Heart right ventricle (tissue), 16 donors: ENCODE measurements around the gene C8G. TPM values are rescaled to one million over a fixed set of nuclear protein-coding genes. Genes with fewer than 3 reads are reported as not detected.

Source experiments
- ATAC-seq, 8 donors: fragments of 200-7000 bp; cut with Tn5 transposase; one replicate each; pipeline ENCODE4 v1.9.1; 2020; ENCODE audit warnings: mild to moderate bottlenecking in 8 of 8, moderate library complexity in 8 of 8, moderate number of reproducible peaks in 1 of 8
- DNase-seq, 2 donors: peaks; one replicate each; pipeline ENCODE4 v3.0.0-alpha.2; 2020
- H3K27ac ChIP-seq, 10 donors: fragments of 200-600 bp; sonication (generic) in 2 of 10; one replicate each; pipeline versions ENCODE4 v1.5.0 to v1.8.0; 2020 to 2022; ENCODE audit warnings: mild to moderate bottlenecking in 3 of 10
- H3K27me3 ChIP-seq, 7 donors: fragments of 200-600 bp; one replicate each; pipeline ENCODE4 v1.8.0; 2021 to 2022; ENCODE audit warnings: mild to moderate bottlenecking in 2 of 7
- H3K36me3 ChIP-seq, 9 donors: fragments of 200-600 bp; sonication (generic) in 1 of 9; one replicate each; pipeline versions ENCODE4 v1.5.0 to v1.8.0; 2020 to 2022; ENCODE audit warnings: mild to moderate bottlenecking in 2 of 9
- H3K4me1 ChIP-seq, 9 donors: fragments of 200-600 bp; sonication (generic) in 1 of 9; one replicate each; pipeline versions ENCODE4 v1.5.0 to v1.8.0; 2020 to 2022; ENCODE audit warnings: mild to moderate bottlenecking in 4 of 9
- H3K4me3 ChIP-seq, 10 donors: fragments of 200-600 bp; sonication (generic) in 2 of 10; one replicate each; pipeline versions ENCODE4 v1.5.0 to v1.8.0; 2020 to 2022; ENCODE audit warnings: mild to moderate bottlenecking in 7 of 10, moderate library complexity in 2 of 10
- H3K9me3 ChIP-seq, 11 donors: fragments of 200-600 bp in 10 of 11; sonication (generic) in 2 of 11; one replicate each; pipeline versions ENCODE4 v1.5.0 to v1.8.0; 2013 to 2022; ENCODE audit warnings: mild to moderate bottlenecking in 2 of 11, control low read depth in 1 of 11, moderate library complexity in 1 of 11
- WGBS, 2 donors: extraction: QIAGEN DNeasy Blood & Tissue Kit; methylation state at CpG; one replicate each; pipeline ENCODE4 v1.1.7; 2013; ENCODE audit warnings: inconsistent platforms in 1 of 2; 5-methylcytosine and 5-hydroxymethylcytosine counted together
- intact Hi-C, 10 donors: fragments of 100-400 bp; cut with DNase I; formaldehyde crosslinking; loops; one replicate each; pipeline versions ENCODE4 v1.11.1 to v1.14.2; 2022
- polyA plus RNA-seq, 2 donors: library from polyadenylated mRNA; stranded (reverse); fragments of 200-250 nt; gene quantifications; one replicate each; pipeline ENCODE4 v1.2.3, GENCODE V29; 2013
- total RNA-seq, 10 donors: library from RNA; stranded (reverse); fragmentation: NEBNext Ultra II Directional in 3 of 10; extraction: Animal tissue kit (Norgen Biotek cat#: 25700) in 3 of 10; gene quantifications; one replicate each; pipeline versions ENCODE4 v1.2.1 to v1.2.4, GENCODE V29; 2021 to 2023
- TF ChIP-seq, protein P1 (sequence below), 9 donors: fragments of 200-600 bp; sonication (generic) in 2 of 9; IDR thresholded peaks; one replicate each; pipeline versions ENCODE4 v1.5.0 to v1.8.0; 2021 to 2022; ENCODE audit warnings: antibody characterized with exemption in 9 of 9, mild to moderate bottlenecking in 5 of 9, moderate library complexity in 1 of 9
- donor health status: Arrhythmogenic right ventricular cardiomyopathy.
- donor health status: ischemic (EF 13 %, LVEDD 7.1; RV severe dilation, severe dysfunction).
- donor health status: healthy with polysubstance abuse.
- donor health status: DM: no; HTN: yes; CAD: no.
- donor health status: DM: no; HTN: no; CAD: no.
- donor health status: ischemic (EF 25% LVEDD 6.9; RV normal size, moderate dysfunction).
- donor health status: ischemic (EF 25% LVEDD 5.7; RV mildly dilated, moderate dysfunction).
- donor health status: healthy.
- donor health status: DM: yes; HTN: yes; CAD: no.
- donor health status: Ischemic cardiomyopathy.
- donor health status: ischemic (EF 35%, LVEDD 5.7; RV mildly dilated, moderate dysfunction).
- donor health status: nonischemic (EF 11% LVEDD 7.7; RV severe dilation, severe dysfunction).
- donor health status: DM: yes; HTN: yes; CAD: no.
- donor health status: PGD.
- donor health status: ischemic (EF 29% LVEDD 5.4; RV normal size, mild dysfunction).
- donor health status: nonischemic (EF 23%, LVEDD 6.1; RV moderate dilation, normal function).

C8G gene
- total and polyA plus RNA-seq, 12 donors, result 1.2 to 10.0 (median 2.2) TPM

DNA sequence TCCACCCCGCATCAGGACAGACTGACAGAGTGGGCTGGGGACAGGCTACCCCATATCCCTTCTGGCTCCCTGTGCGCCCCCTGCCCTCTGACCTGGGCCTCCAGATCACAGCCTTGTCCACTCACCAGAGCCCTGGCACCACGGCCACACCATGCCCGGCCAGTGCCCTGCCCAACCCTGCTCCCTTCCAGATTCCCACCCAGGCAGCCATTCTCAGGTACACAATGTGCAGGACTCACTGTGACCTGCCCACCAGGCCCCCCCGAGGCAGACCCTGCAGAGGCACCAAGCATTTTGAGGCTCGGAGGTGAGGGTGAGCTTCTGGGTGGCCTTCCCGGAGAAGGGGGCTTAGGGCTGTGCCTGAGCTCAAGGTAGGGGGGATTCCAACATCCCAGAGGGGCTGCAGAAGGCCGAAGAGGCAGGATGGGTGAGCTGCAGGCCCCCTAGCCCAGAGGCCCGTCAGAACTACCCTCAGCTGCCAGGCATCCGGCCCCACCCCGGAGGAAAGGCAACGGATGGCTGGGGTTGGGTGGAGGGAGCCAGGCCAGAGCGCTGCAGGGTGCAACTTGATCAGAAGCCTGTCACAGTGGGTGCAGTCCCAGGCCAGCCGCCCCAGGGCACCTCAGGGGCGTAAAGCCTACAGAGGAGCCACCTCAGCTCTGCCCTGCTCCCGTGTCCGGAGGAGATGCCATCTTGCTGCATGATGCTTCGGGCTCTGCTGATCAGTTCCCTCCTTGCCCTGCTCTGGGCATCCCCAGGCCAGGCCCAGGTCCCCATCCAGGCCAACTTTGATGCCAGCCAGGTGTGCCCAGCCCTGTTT, 37.4 kb downstream of the C8G start, which contains the start of gene LCNL1:
Gene LCNL1 (plus strand): TSS at position 762 of the 820 bp plus-strand sequence. CDS start 594 bp downstream, outside the sequence.
- peak in 4 of 8 donors; percentile 13 to 36 (median 19) for ATAC-seq
- H3K27ac ChIP-seq, result peak within 1 kb of the TSS; percentile 40 to 93 (median 88)

DNA sequence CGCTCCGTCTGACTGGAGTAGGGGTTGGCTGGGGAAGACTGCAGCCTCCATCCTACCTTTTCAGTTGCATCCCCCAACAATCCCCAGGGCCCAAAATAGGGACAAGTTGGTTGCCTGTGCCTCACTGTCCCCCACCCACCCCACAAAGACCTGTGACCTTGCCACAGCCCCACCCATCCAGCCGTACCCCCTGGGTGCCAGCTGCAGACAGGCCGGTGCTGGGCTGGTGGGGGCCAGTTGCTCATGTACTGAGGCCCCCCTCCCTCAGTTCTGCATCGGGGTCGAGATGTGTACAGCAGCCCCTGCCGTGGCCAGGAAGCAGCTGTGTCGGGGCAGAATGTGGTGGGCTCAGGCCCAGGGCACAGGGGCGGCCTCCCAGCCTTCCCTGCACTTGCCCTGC, 38.1 kb downstream of the C8G start:
- WGBS, 2 donors, result 82 to 83% methylated on average over 9 of the region's 9 CpGs
- H3K27me3 ChIP-seq, result peaks cover 0 to 38% (median 15%) of the 10 kb centered on the region in 7 donors
- TF ChIP-seq, protein P1, sequence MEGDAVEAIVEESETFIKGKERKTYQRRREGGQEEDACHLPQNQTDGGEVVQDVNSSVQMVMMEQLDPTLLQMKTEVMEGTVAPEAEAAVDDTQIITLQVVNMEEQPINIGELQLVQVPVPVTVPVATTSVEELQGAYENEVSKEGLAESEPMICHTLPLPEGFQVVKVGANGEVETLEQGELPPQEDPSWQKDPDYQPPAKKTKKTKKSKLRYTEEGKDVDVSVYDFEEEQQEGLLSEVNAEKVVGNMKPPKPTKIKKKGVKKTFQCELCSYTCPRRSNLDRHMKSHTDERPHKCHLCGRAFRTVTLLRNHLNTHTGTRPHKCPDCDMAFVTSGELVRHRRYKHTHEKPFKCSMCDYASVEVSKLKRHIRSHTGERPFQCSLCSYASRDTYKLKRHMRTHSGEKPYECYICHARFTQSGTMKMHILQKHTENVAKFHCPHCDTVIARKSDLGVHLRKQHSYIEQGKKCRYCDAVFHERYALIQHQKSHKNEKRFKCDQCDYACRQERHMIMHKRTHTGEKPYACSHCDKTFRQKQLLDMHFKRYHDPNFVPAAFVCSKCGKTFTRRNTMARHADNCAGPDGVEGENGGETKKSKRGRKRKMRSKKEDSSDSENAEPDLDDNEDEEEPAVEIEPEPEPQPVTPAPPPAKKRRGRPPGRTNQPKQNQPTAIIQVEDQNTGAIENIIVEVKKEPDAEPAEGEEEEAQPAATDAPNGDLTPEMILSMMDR (IDR thresholded peaks at IDR 0.05), result no peak
- DNase-seq (no peak), ATAC-seq (no peak)
- H3K4me1 ChIP-seq, result peaks cover 5 to 68% (median 40%) of the 10 kb centered on the region in 9 donors
- no peaks in the 10 kb centered on the region for H3K9me3 ChIP-seq
- H3K27ac ChIP-seq, result peak overlapping the region in 8 of 10 donors; percentile 82 to 93 (median 89)
- intact Hi-C loops, result loop anchor here in 1 of 10 donors (5.0 kb wide), 1 partner anchor 36 kb away; the partner anchor contains the start of gene C8G
- no peak overlapping the region for H3K4me3 ChIP-seq
- H3K36me3 ChIP-seq, result no peaks in the 10 kb centered on the region

More for the DNA sequence above, 37.4 kb downstream of the C8G start, which contains the start of gene LCNL1:
- DNase-seq, result peak in 1 of 2 donors; percentile 46
- H3K4me1 ChIP-seq, result peaks cover 5 to 75% (median 47%) of the 10 kb centered on the region in 9 donors
- H3K9me3 ChIP-seq, result no peaks in the 10 kb centered on the region
- H3K27me3 ChIP-seq, result peaks cover 0 to 45% (median 15%) of the 10 kb centered on the region in 7 donors
- no peaks in the 10 kb centered on the region for H3K36me3 ChIP-seq
- TF ChIP-seq, protein P1 (IDR thresholded peaks at IDR 0.05), result no peak
- H3K4me3 ChIP-seq, result no peak within 1 kb of the TSS
- intact Hi-C loops, result loop anchor here in 1 of 10 donors (5.0 kb wide), 1 partner anchor 35 kb away; the partner anchor contains the start of gene C8G
- WGBS, 2 donors, result 66 to 68% methylated on average over 18 of the region's 18 CpGs

DNA sequence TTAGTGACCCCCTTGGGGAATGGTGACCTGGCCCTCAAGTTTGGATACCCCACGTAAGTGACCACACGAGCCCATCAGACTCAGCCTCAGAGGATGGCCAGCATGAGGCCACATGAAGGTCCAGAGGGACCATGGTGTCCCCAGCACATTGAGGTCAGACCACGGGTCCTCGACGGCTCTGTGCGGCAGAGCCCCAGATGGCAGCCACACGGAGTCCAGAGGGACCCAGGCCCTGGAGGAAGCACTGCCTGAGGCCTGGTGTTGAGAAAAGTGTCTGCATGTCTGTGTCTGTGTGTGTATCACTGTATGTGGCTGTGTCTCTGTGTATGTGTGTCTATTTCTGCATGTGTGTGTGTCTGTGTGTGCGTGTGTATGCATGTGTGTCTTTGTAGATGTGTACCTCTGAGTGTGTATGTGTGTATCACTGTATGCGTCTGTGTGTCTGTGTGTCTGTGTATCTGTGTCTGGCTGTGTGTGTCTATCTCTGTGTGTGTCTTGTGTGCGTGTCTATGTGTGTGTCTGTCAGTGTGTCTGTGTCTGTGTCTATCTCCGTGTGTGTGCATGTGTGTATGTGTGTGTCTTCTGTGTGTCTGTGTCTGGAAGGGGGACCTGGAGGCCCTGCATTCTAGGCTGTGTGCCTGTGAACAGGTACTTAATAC, 38.7 kb downstream of the C8G start:
- Histone ChIP-seq H3K27ac (peak overlapping the region in 6 of 10 donors; percentile 83 to 93 (median 89)), H3K4me1 (peaks cover 5 to 66% (median 40%) of the 10 kb centered on the region in 9 donors), H3K36me3 (no peaks in the 10 kb centered on the region), H3K9me3 (no peaks in the 10 kb centered on the region), H3K4me3 (no peak overlapping the region), H3K27me3 (peaks cover 0 to 38% (median 15%) of the 10 kb centered on the region in 7 donors)
- ATAC-seq (no peak), DNase-seq (peak in 1 of 2 donors; percentile 8)
- TF ChIP-seq, protein P1 (IDR thresholded peaks at IDR 0.05), result no peak
- intact Hi-C loops, result loop anchor here in 1 of 10 donors (5.0 kb wide), 1 partner anchor 36 kb away; the partner anchor contains the start of gene C8G
- WGBS, 2 donors, result 76 to 80% methylated on average over 11 of the region's 11 CpGs

DNA sequence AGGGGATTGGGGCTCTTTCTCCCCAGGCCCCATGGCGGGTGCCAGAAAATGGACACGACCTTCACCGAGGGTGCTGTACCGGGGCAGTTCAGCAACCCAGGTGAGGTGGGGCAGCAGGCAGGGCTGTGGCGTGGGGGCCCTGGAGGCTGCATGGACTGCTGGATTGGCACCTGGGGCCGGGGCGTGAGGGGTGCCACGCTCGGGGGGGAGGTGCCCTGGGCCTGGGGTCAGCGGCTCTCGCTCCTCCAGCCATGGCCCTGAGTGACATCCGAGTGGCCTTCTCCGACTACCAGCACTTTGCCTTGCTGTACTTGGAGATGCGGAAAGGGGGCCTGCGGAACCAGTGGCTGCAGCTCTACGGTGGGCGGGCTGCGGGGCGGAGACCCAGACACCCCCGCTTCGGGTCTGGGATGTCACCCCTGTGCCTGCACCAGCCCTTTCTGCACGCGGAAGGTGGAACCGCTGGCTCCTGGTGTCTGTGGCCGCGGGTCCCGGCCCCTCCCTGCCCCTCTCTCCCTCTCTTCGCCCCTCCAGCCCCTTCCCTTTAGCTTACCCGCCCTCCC, 39.5 kb downstream of the C8G start:
- H3K4me3 ChIP-seq, result no peak overlapping the region
- H3K27me3 ChIP-seq, result peaks cover 0 to 38% (median 15%) of the 10 kb centered on the region in 7 donors
- 63 to 69% methylated on average over 22 to 29 of the region's 29 CpGs for WGBS, 2 donors
- intact Hi-C loops, result loop anchor here in 1 of 10 donors (5.0 kb wide), 1 partner anchor 37 kb away; the partner anchor contains the start of gene C8G
- TF ChIP-seq, protein P1 (IDR thresholded peaks at IDR 0.05), result no peak
- H3K36me3 ChIP-seq, result no peaks in the 10 kb centered on the region
- peak in 1 of 2 donors; percentile 21 for DNase-seq
- no peak for ATAC-seq
- H3K27ac ChIP-seq, result no peak overlapping the region
- peaks cover 5 to 58% (median 35%) of the 10 kb centered on the region in 9 donors for H3K4me1 ChIP-seq
- no peaks in the 10 kb centered on the region for H3K9me3 ChIP-seq
